Ovary (tissue), 3 donors: ENCODE data around the gene BACH2.

Source experiments
- POLR2A ChIP-seq: fragments of 450-650 bp; IDR thresholded peaks from one replicate; pipeline ENCODE4 v1.6.1; 2017; ENCODE audit warnings: antibody characterized with exemption, mild to moderate bottlenecking, moderate library complexity
- TF ChIP-seq, protein P1 (sequence below), 3 donors: fragments of 450-650 bp in 2 of 3; fragments of 200-600 bp in 1 of 3; IDR thresholded peaks; one replicate each; pipeline versions ENCODE4 v1.5.1 to v1.8.0; 2016 to 2022; ENCODE audit warnings: antibody characterized with exemption in 3 of 3, mild to moderate bottlenecking in 1 of 3
- donor health status: DM: no; HTN: no; CAD: no.

DNA sequence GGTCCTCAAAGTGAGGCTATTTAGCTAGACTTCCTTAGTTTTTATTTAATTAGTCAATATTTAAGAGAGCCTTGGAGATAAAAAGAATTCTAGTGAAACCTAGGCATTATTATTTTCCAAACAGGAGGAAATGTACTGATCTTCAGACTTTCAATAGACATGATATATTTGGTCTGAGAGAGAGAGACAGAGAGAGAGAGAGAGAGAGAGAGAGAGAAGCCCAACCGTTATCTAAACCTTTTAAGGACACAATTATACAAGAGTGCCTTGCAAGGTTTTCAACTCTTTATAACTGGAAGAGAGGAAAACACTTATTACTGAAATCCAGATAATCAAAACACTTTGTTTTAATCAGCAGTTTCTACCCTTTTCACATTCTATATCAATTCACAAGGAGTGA is 64.8 kb downstream of the BACH2 start:
- TF ChIP-seq, protein P1, sequence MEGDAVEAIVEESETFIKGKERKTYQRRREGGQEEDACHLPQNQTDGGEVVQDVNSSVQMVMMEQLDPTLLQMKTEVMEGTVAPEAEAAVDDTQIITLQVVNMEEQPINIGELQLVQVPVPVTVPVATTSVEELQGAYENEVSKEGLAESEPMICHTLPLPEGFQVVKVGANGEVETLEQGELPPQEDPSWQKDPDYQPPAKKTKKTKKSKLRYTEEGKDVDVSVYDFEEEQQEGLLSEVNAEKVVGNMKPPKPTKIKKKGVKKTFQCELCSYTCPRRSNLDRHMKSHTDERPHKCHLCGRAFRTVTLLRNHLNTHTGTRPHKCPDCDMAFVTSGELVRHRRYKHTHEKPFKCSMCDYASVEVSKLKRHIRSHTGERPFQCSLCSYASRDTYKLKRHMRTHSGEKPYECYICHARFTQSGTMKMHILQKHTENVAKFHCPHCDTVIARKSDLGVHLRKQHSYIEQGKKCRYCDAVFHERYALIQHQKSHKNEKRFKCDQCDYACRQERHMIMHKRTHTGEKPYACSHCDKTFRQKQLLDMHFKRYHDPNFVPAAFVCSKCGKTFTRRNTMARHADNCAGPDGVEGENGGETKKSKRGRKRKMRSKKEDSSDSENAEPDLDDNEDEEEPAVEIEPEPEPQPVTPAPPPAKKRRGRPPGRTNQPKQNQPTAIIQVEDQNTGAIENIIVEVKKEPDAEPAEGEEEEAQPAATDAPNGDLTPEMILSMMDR (IDR thresholded peaks at IDR 0.05): no peak
- TF ChIP-seq POLR2A: no peak
